HG02884 (cell line): ENCODE results near the gene HSD17B8.

Experiments used
- ATAC-seq: cut with Tn5 transposase; IDR thresholded peaks from one replicate; pipeline ENCODE4 v1.9.1; 2021; ENCODE audit warnings: mild to moderate bottlenecking, moderate library complexity; ENCODE audit not compliant: unreplicated experiment

HSD17B8 gene

GRCh38 chr6:33236328-33236727, 31.9 kb downstream of the HSD17B8 start:
- no peak for ATAC-seq

DNA sequence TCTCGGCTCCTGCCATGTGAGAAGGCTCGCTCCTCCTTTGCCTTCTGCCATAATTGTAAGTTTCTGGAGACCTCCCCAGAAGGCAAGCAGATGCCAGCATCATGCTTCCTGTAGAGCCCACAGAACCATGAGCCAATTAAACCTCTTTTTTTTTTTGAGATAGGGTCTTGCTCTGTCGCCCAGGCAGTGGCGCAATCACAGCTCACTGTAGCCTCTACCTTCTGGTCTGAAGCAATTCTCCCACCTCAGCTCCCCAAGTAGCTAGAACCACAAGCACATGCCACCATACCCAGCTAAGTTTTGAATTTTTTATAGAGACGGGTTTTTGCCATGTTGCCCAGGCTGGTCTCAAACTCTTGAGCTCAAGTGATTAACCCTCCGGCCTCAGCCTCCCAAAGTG, 32.4 kb downstream of the HSD17B8 start:
- no peak for ATAC-seq

DNA sequence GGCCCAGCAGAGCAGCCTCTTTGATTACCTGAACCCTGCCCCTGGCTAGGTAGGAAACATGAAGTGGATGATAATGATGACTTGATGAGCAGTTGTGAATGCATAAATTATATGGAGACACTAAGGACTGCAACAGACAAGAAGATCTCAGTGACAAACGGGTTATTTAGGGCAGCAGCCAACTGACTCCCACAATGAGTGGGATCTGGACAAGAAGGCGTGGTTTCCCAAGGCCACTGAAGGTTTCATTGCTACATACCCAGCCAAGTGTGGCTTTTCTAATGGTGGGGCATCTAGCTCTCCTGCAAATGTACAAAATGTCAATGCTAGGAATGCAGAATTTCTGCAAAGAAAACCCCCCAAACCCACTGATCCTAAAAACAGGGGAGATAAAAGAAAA, 33.3 kb downstream of the HSD17B8 start:
- ATAC-seq = no peak

- ATAC-seq = no peak
Measured at GRCh38 chr6:33241968-33242367, 37.5 kb downstream of the HSD17B8 start.

- ATAC-seq = no peak
Measured at GRCh38 chr6:33243476-33243875, 39.0 kb downstream of the HSD17B8 start.

DNA sequence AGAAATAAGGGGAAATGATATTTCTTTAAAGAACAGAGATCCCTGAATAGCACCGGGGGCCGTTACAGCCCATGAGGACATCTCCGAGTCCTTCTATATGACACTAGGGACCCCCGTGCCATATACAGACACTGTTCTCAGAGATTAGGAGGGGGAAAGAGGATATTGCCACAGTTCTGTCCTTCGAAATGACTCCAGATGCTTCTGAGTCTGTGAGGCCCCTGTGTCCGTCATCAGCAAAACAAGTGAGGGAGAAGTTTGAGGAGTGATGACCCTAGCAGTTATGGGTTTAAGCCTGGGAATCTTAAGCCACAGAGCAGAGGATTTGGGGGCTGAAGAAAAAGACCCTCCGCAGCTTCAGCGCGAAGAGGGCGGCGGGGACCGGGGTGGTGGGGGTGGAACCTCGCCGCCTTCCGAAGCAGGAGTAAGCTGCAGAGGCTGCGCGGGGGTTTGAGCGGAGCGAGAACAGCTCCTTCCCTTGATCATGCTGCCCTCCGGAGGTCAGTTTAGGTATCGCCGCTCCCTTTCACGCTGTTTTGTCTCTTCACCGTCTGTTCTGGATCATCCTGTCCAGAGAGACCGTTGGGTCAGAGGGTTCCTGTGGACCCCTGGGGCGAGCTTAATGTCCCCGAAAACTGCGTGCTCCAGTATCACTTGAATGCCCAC, 43.7 kb downstream of the HSD17B8 start:
- ATAC-seq = peak; percentile 31

DNA sequence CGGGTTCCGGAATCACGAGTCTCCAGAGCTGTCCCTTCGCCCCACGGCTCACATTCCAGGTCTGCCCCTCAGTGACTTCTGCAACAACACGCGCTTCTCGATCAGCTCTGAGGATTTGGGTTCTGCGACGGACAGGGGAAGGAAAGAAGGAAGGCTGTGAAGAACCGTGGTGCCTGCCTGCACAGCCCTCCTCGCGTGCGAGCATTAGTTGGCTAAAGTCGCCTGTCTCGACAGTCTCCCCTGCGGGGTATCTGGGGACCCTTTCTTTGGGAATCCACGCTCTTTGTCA, 44.1 kb downstream of the HSD17B8 start:
- ATAC-seq = peak; percentile 20

DNA sequence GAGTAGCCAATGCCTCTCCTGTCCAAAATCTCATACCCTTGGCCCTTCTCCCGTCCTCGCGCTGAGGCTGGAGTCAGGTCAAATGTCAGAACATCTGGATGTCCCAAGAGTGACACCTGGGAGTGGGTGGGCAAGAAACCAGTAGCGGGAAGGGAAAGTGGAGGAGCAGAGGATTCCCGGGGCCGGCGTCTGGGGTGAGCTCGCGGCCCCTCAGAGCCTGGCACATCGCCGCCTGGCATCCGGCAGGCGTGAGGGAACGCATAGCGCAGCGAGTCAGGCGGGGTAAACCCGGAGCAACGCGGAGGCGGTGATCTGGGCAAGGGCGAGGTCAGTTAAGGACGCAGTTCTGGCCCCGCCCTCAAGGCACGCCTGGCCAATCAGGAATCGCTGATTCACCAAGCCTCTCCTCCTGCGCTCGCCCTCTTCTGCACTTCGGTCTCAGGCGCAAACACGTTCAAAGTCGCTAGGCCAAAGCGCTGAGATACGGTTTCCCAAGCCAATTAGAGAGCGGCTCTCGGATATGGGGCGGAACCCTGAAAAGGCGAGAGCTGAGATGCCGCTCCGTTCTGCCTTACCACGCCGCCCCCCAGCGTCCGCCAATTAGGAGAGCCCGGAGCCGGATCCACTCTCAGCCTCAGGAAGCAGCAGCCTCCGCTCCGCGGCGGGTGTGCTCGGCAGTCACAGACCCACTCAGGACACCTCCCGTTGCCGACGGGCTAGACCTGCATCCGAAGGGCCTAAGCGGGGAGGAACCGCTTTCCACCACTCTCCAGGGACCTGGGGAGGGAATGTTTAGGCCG, 44.7 kb downstream of the HSD17B8 start:
- peak; percentile 75 for ATAC-seq

DNA sequence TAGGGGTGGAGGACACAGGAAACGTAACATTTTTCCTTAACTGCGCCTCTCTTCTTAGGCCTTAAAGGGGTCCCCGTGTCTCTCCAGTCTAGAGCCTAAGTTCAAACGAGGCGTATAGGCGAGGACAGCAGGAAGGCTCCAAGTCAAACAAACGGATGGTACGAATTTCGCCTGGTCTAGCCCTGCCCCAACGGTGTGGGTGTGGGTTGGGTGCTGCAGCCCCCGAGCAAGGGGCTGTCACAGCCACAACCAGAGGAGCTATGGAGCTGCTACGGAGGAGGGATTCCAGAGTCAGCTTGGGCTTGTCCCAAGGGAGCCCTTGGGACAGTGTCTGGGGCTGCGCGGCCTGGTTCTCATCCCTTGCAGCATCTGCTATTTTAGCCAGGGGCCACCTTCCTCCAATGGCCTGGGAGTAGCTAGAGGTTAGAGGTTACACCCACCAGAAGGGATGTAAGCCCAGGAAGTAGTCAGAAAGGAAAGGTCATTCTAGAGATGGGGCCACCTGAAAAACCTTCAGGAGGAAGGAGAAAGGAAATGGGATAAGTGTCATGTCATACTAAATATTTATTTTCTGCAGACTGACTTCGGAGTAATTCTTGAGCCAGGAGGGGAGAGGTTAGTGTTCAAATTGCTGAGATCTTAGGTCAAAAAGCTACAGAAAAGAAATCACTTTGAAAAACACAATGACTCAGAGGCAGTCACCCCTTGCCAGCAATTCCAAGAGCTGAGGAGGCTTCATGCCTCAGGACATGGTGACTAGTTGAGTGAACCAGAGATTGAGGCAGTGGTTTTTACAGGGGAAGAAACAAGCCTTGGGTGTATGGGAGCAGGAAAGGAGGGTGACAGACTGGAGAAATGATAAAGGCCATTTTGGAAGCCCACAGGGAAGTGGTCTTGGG, 45.5 kb downstream of the HSD17B8 start:
- no peak for ATAC-seq

DNA sequence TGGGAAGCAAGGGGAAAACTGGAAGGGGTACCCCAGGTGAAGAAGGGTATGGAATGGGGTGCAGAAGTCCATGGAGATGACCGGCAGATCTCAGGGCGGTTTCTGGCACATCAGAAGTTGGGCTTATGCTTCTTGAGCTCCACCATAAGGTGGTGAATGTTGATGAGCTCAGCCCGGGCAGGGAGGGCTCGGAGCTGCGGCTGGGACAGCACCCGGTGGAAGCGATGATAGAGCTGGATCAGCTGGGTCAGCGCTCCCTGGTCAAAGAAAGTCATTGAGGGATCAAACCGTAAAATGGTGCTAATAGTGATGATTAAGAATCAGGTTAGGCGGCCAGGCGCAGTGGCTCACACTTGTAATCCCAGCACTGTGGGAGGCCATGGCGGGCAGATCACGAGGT, 46.3 kb downstream of the HSD17B8 start:
- ATAC-seq = no peak

DNA sequence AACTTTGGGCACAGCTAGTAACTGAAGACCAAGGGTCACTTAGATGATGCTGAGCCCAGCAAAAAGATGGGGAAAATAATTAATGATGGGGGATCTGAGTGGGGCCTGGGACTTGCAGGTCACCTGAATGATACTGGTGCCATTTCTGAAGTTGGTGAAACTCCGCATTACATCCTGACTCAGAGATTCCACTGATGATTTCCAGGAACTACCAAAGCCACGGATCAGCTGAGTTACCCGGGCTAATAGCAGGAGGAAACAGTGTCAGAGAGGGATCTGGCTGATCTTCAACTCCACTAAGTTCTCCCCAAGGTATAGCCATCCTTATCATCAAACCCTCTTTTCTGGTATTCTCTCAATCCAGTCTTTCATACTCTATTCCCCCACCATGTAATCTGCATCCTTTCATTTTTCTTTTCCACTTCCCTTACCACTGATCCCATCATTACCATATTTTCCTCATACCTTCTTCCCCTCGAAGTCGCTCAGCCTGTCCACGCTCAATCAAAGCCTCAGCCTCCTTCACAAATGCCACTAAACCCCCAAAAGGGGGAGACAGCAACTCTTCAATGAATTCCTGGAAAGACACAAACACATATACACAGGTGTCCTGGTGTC, 47.0 kb downstream of the HSD17B8 start:
- no peak for ATAC-seq

- ATAC-seq = no peak
Measured at GRCh38 chr6:33252759-33253158, 48.3 kb downstream of the HSD17B8 start.

DNA sequence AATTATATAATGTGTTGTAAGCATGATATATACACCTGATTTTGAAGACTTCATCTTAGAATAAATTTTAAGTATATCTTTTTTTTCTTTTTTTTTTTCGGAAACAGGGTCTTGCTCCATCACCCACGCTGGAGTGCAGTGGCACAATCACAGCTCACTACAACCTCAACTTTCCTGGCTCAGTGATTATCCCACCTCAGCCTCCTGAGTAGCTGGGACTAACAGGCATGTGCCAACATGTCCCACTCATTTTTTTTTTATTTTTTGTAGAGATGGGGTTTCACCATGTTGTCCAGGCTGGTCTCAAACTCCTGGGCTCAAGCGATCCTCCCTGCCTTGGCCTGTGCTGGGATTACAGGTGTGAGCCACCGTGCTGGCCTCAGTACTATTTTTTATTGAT, 50.1 kb downstream of the HSD17B8 start:
- no peak for ATAC-seq
